HCT116 (cell line): ENCODE data around the gene FAM168B. TPM values are rescaled to one million over a fixed set of nuclear protein-coding genes. Genes with fewer than 3 reads are reported as not detected.

Experiments used
- total RNA-seq: library from RNA; stranded (reverse); gene quantifications from one replicate; pipeline ENCODE4 v1.2.1, GENCODE V29; 2021; ENCODE audit not compliant: unreplicated experiment

The FAM168B gene
- total RNA-seq, 1 experiment from 2014 or later: 94.5 TPM

Other genes starting within 250 kb of the FAM168B start
- gene PLEKHB2, start 11.9 kb upstream of the FAM168B start, total RNA-seq: 94.8 TPM
- 1.9 TPM for gene POTEE, start 116.1 kb upstream of the FAM168B start, total RNA-seq